HCT116 (cell line): ENCODE data around the gene KAT6B. TPM values are rescaled to one million over a fixed set of nuclear protein-coding genes. Genes with fewer than 3 reads are reported as not detected.

Experiments used
- ATAC-seq: fragments of 200-7000 bp; cut with Tn5 transposase; 2 replicates; pipeline ENCODE4 v1.9.1; 2020; ENCODE audit warnings: mild to moderate bottlenecking, moderate library complexity
- BruUV-seq: library from RNA; stranded (reverse); fragments of 400-500 nt; replicated peaks from 2 replicates; lab custom pipeline; 2021; lab: Mats Ljungman, UMichigan
- CTCF ChIA-PET: fragments of 300-600 bp; sonication (Branson Sonifier 250); formaldehyde crosslinking; loops from one replicate; lab custom pipeline; 2021; ENCODE audit warnings: antibody characterized with exemption; lab: Charles Lee
- POLR2A ChIA-PET: fragments of 300-600, 350-600 bp; sonication (Branson Sonifier 250); formaldehyde crosslinking; loops from one replicate; lab custom pipeline; 2021; ENCODE audit warnings: antibody characterized with exemption; lab: Charles Lee
- RAD21 ChIA-PET, 2 experiments: fragments of 300-600 bp; sonication (Branson Sonifier 250); formaldehyde crosslinking; loops; one replicate each; lab custom pipeline; 2023; ENCODE audit warnings: low total read pairs in 2 of 2; ENCODE audit not compliant: uncharacterized antibody in 2 of 2, unreplicated experiment in 2 of 2, low non-redundant PET in 1 of 2; lab: Charles Lee
- DNase-seq: peaks from one replicate; pipeline ENCODE4 v3.0.0-alpha.2; 2010; ENCODE audit warnings: low read depth, low spot score
- H2AFZ ChIP-seq: fragments of 200-600 bp; shearing (Covaris generic), sonication (generic); 2 replicates; pipeline ENCODE4 v1.6.1; 2017; ENCODE audit warnings: low read depth, mixed run types, mixed read lengths, antibody characterized with exemption, low read length; ENCODE audit not compliant: poor library complexity, severe bottlenecking
- H3K27ac ChIP-seq: 2 replicates; pipeline ENCODE4 v1.5.1; 2012; ENCODE audit warnings: low read depth, low read length
- H3K27me3 ChIP-seq: fragments of 200-600 bp; sonication (generic); 2 replicates; pipeline ENCODE4 v1.6.1; 2016; ENCODE audit warnings: mixed run types, low read length, mixed read lengths; ENCODE audit not compliant: insufficient read depth
- H3K36me3 ChIP-seq, 2 experiments: fragments of 200-500 bp in 1 of 2; fragments of 200-600 bp in 1 of 2; sonication (Bioruptor generic) in 1 of 2; sonication (generic) in 1 of 2; 2 replicates each; pipeline versions ENCODE4 v1.5.1 to v1.6.1; 2014 to 2016; ENCODE audit warnings: low read length in 2 of 2, inconsistent platforms in 1 of 2, mixed read lengths in 1 of 2, mixed run types in 1 of 2; ENCODE audit not compliant: insufficient read depth in 2 of 2, control insufficient read depth in 1 of 2
- H3K4me1 ChIP-seq, 2 experiments: fragments of 200-600 bp in 1 of 2; sonication (generic) in 1 of 2; 2 replicates each; pipeline versions ENCODE4 v1.5.1 to v1.6.1; 2012 to 2017; ENCODE audit warnings: low read length in 2 of 2, inconsistent platforms in 1 of 2, mild to moderate bottlenecking in 1 of 2, mixed read lengths in 1 of 2, mixed run types in 1 of 2, moderate library complexity in 1 of 2; ENCODE audit not compliant: insufficient read depth in 2 of 2, control insufficient read depth in 1 of 2
- H3K4me2 ChIP-seq: fragments of 200-600 bp; sonication (generic); 2 replicates; pipeline ENCODE4 v1.6.1; 2017; ENCODE audit warnings: mixed run types, low read length, mixed read lengths
- H3K4me3 ChIP-seq, 2 experiments: fragments of 200-600 bp in 1 of 2; sonication (generic) in 1 of 2; replicated peaks in 1 of 2; 2 replicates each; pipeline ENCODE4 v1.5.1; 2011 to 2016; ENCODE audit warnings: low read length in 2 of 2, control low read depth in 1 of 2, low read depth in 1 of 2, mild to moderate bottlenecking in 1 of 2, mixed read lengths in 1 of 2, mixed run types in 1 of 2
- H3K79me2 ChIP-seq: fragments of 200-600 bp; sonication (generic); 2 replicates; pipeline ENCODE4 v1.6.1; 2017; ENCODE audit warnings: mild to moderate bottlenecking, mixed run types, low read length, moderate library complexity, mixed read lengths; ENCODE audit not compliant: insufficient read depth
- H3K9ac ChIP-seq: fragments of 200-600 bp; sonication (generic); 2 replicates; pipeline ENCODE4 v1.6.1; 2016; ENCODE audit warnings: low read length, mixed read lengths
- H3K9me2 ChIP-seq: fragments of 200-600 bp; sonication (generic), shearing (Covaris generic); 2 replicates; pipeline ENCODE4 v1.6.1; 2017; ENCODE audit warnings: mixed run types, mild to moderate bottlenecking, moderate library complexity; ENCODE audit not compliant: insufficient read depth
- H3K9me3 ChIP-seq, 2 experiments: fragments of 200-500 bp in 1 of 2; fragments of 200-600 bp in 1 of 2; sonication (Bioruptor generic) in 1 of 2; sonication (generic) in 1 of 2; 2 replicates each; pipeline ENCODE4 v1.6.1; 2014 to 2017; ENCODE audit warnings: low read length in 2 of 2, mixed read lengths in 2 of 2, inconsistent platforms in 1 of 2, low read depth in 1 of 2, mild to moderate bottlenecking in 1 of 2, mixed run types in 1 of 2, moderate library complexity in 1 of 2; ENCODE audit not compliant: control insufficient read depth in 1 of 2, insufficient read depth in 1 of 2
- H4K20me1 ChIP-seq: fragments of 200-600 bp; sonication (generic), shearing (Covaris generic); 2 replicates; pipeline ENCODE4 v1.6.1; 2017; ENCODE audit warnings: mixed run types, mild to moderate bottlenecking, moderate library complexity; ENCODE audit not compliant: insufficient read depth
- ATF3 ChIP-seq: IDR thresholded peaks from 2 replicates; pipeline ENCODE4 v1.6.1; 2012
- CBX3 ChIP-seq: IDR thresholded peaks from 2 replicates; pipeline ENCODE4 v1.6.1; 2012; ENCODE audit warnings: low read depth
- CTCF ChIP-seq, 3 experiments: fragments of 200-600 bp in 1 of 3; sonication (generic) in 1 of 3; IDR thresholded peaks in 2 of 3; conservative IDR thresholded peaks in 1 of 3; 2 replicates each; pipeline ENCODE4 v1.5.1; 2012 to 2017; ENCODE audit warnings: low read depth in 2 of 3, low read length in 2 of 3, antibody characterized with exemption in 1 of 3, borderline replicate concordance in 1 of 3, control low read depth in 1 of 3, mild to moderate bottlenecking in 1 of 3, mixed read lengths in 1 of 3, mixed run types in 1 of 3, moderate library complexity in 1 of 3; ENCODE audit not compliant: insufficient read depth in 1 of 3
- EGR1 ChIP-seq: IDR thresholded peaks from 2 replicates; pipeline ENCODE4 v1.6.1; 2012; ENCODE audit warnings: low read depth
- EZH2 ChIP-seq: fragments of 200-600 bp; sonication (generic); IDR thresholded peaks from 2 replicates; pipeline ENCODE4 v1.6.1; 2017; ENCODE audit warnings: antibody characterized with exemption, mixed run types
- FOSL1 ChIP-seq: IDR thresholded peaks from 2 replicates; pipeline ENCODE4 v1.6.1; 2012; ENCODE audit warnings: low read depth
- JUND ChIP-seq: IDR thresholded peaks from 2 replicates; pipeline ENCODE4 v1.6.1; 2012
- MAX ChIP-seq: IDR thresholded peaks from 2 replicates; pipeline ENCODE4 v1.6.1; 2012
- POLR2AphosphoS5 ChIP-seq: IDR thresholded peaks from 2 replicates; pipeline ENCODE4 v1.6.1; 2011; ENCODE audit warnings: mild to moderate bottlenecking, low read depth, low read length, moderate library complexity
- RAD21 ChIP-seq: IDR thresholded peaks from 2 replicates; pipeline ENCODE4 v1.6.1; 2012; ENCODE audit warnings: low read depth, mild to moderate bottlenecking
- SIN3A ChIP-seq: IDR thresholded peaks from 2 replicates; pipeline ENCODE4 v1.6.1; 2012; ENCODE audit warnings: low read depth
- SRF ChIP-seq: IDR thresholded peaks from 2 replicates; pipeline ENCODE4 v1.6.1; 2012; ENCODE audit warnings: low read depth
- TCF7L2 ChIP-seq: IDR thresholded peaks from 2 replicates; pipeline ENCODE4 v1.7.0; 2011; ENCODE audit warnings: borderline replicate concordance, inconsistent platforms; ENCODE audit not compliant: insufficient read depth, insufficient read length; ENCODE audit errors: extremely low read depth
- YY1 ChIP-seq: IDR thresholded peaks from 2 replicates; pipeline ENCODE4 v1.6.1; 2011; ENCODE audit warnings: low read length, low read depth, moderate library complexity, mild to moderate bottlenecking; ENCODE audit not compliant: insufficient replicate concordance; ENCODE audit errors: extremely low read depth
- ZFX ChIP-seq: fragments of 450-650 bp; IDR thresholded peaks from 2 replicates; pipeline ENCODE4 v1.6.1; 2017
- ZNF274 ChIP-seq: fragments of 200-500 bp; sonication (Bioruptor generic); IDR thresholded peaks from 2 replicates; pipeline ENCODE4 v1.6.1; 2014; ENCODE audit warnings: mild to moderate bottlenecking, low read depth, low read length, inconsistent platforms
- intact Hi-C: fragments of 100-400 bp; cut with micrococcal nuclease; formaldehyde crosslinking; loops from 2 replicates; pipeline ENCODE4 v1.10.0; 2022
- total RNA-seq: library from RNA; stranded (reverse); gene quantifications from one replicate; pipeline ENCODE4 v1.2.1, GENCODE V29; 2021; ENCODE audit not compliant: unreplicated experiment

KAT6B gene
- total RNA-seq, 1 experiment from 2014 or later, result 17.8 TPM

GRCh38 chr10:75014516-75015230 lies 188.3 kb downstream of the KAT6B start:
- ChIA-PET CTCF (no interaction called here), POLR2A (no interaction called here), RAD21 (no interaction called here)
- Histone ChIP-seq H3K4me1 (no peaks in the 10 kb centered on the region), H3K27me3 (no peaks in the 10 kb centered on the region), H3K9me3 (no peaks in the 10 kb centered on the region), H3K9me2 (no peaks in the 10 kb centered on the region), H3K27ac (no peak overlapping the region), H3K9ac (no peak overlapping the region), H3K36me3 (no peaks in the 10 kb centered on the region), H3K4me2 (no peak overlapping the region), H3K4me3 (no peak overlapping the region), H3K79me2 (no peaks in the 10 kb centered on the region), H2AFZ (no peak overlapping the region), H4K20me1 (no peaks in the 10 kb centered on the region)
- no peak for TF ChIP-seq SIN3A
- ATAC-seq (no peak), DNase-seq (no peak)
- intact Hi-C loops, result loop anchor here (10.0 kb wide), 1 partner anchor 590 kb away; no protein-coding TSS in a partner anchor
- no TSS peak for BruUV-seq

GRCh38 chr10:75015442-75015841 lies 189.0 kb downstream of the KAT6B start:
- ChIA-PET RAD21 (no interaction called here), CTCF (no interaction called here), POLR2A (no interaction called here)

More at GRCh38 chr10:75015442-75015841, 189.0 kb downstream of the KAT6B start:
- no peak overlapping the region for H2AFZ ChIP-seq
- no peaks in the 10 kb centered on the region for H3K9me2 ChIP-seq
- intact Hi-C loops, result loop anchor here (10.0 kb wide), 1 partner anchor 591 kb away; no protein-coding TSS in a partner anchor
- H3K27me3 ChIP-seq, result no peaks in the 10 kb centered on the region
- no peak overlapping the region for H3K4me3 ChIP-seq
- DNase-seq (no peak), ATAC-seq (no peak)
- no peaks in the 10 kb centered on the region for H3K79me2 ChIP-seq
- H3K27ac ChIP-seq, result no peak overlapping the region
- H3K36me3 ChIP-seq, result no peaks in the 10 kb centered on the region
- no peaks in the 10 kb centered on the region for H3K4me1 ChIP-seq
- TF ChIP-seq ATF3 (no peak), CBX3 (no peak), SIN3A (no peak), EGR1 (no peak), CTCF (IDR thresholded peaks at IDR 0.05 in 2 of 3, conservative IDR thresholded peaks at IDR 0.05 in 1 of 3; ENCODE audit: borderline replicate concordance in 1 of 3, insufficient read depth in 1 of 3, low read depth in 2 of 3, low read length in 2 of 3) (no peak), FOSL1 (no peak), POLR2AphosphoS5 (no peak), SRF (no peak), JUND (no peak), ZFX (no peak), YY1 (no peak), RAD21 (no peak), EZH2 (no peak), TCF7L2 (no peak), ZNF274 (no peak), MAX (no peak)
- TF ChIP-seq, all 23 proteins: peak for 0
- no TSS peak for BruUV-seq
- Histone ChIP-seq H4K20me1 (no peaks in the 10 kb centered on the region), H3K9ac (no peak overlapping the region), H3K9me3 (no peaks in the 10 kb centered on the region), H3K4me2 (no peak overlapping the region)
